ENCODE data around the gene SPA17. TPM values are rescaled to one million over a fixed set of nuclear protein-coding genes. Genes with fewer than 3 reads are reported as not detected.

The SPA17 gene
- total and polyA plus RNA-seq, 2 of the 8 experiments (the other 6 are each of a cell fraction or from before 2014, with no cell fraction given), result 3.7 to 5.2 TPM

DNA sequence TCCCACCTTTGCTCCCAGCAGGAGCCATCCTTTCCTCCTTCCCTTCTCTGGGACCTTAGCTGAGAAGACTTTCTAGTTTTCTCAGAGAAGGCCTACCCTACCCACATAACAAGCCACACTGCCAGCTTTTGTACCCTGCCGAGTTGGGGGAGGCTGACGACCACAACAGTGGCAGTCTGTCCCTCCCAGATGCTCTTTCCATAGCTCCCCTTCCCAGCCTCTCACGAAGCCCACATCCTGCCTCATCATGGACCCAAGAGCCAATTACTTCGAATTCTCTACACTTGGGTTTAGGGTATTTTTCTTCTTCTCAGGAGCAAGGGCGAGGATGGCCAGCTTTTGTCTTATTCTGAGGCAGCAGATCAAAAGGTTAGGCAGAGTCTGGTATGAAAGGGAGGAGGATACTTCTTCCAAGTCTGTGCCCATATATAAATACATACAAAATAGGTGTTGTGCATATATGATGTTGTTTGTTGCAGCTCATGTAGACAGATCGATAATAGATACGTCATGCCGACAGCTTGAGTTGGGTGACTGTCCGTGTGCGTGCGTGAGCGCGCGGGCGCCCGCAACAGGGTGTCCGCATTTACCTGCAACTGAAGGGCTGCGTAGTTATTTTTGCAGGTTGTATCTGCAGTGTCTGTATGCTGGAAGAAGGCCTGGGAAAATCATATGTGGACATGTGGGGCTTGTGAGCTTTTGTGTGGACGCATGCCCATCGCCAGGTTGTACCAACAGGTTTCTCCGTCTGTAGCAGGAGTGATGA lies 65.2 kb downstream of the SPA17 start:
- Histone ChIP-seq H3K79me1 (ENCODE audit: low read depth, low read length) (no peaks in the 10 kb centered on the region), H3K23me2 (ENCODE audit: low read depth, low read length) (peaks cover 9% of the 10 kb centered on the region), H3K27me3 (replicated peaks in 1 of 4; ENCODE audit: control insufficient read depth in 3 of 4, extremely low read depth in 1 of 4, insufficient read depth in 3 of 4, low read length in 3 of 4) (peaks cover 61 to 88% (median 75%) of the 10 kb centered on the region in 4 experiments), H3K23ac (ENCODE audit: insufficient read length) (no peak overlapping the region), H3K9ac (replicated peaks in 1 of 4; ENCODE audit: extremely low read depth in 1 of 4, low read depth in 3 of 4, low read length in 3 of 4) (0 out of 7 replicates have a peak overlapping the region, but pooled peaks of 1 of the 4 experiments have one; percentile 1), H4K91ac (replicated peaks; ENCODE audit: insufficient read length, low read length) (no peak overlapping the region), H3K4ac (replicated peaks; ENCODE audit: insufficient read length, low read depth, low read length) (no peak overlapping the region), H3K27ac (ENCODE audit: low read depth, low read length) (no peak overlapping the region), H2BK15ac (ENCODE audit: low read length) (no peak overlapping the region), H3K4me2 (ENCODE audit: insufficient read depth in 1 of 2, low read depth in 2 of 2, low read length in 2 of 2) (peak overlapping the region; percentile 75 to 97), H2AFZ (ENCODE audit: low read length) (no peak overlapping the region), H3K9me3 (ENCODE audit: insufficient read depth in 2 of 2, low read depth in 1 of 2, low read length in 1 of 2) (no peaks in the 10 kb centered on the region), H4K5ac (ENCODE audit: insufficient read length, low read depth, low read length) (no peak overlapping the region), H2BK20ac (ENCODE audit: low read length) (no peak overlapping the region), H3K36me3 (ENCODE audit: control insufficient read depth in 2 of 4, insufficient read depth in 4 of 4, low read length in 3 of 4) (no peaks in the 10 kb centered on the region), H3K56ac (replicated peaks; ENCODE audit: insufficient read length, low read depth, low read length) (no peak overlapping the region), H4K20me1 (replicated peaks in 1 of 2; ENCODE audit: control insufficient read depth in 1 of 2, insufficient read depth in 2 of 2, low read length in 2 of 2) (peaks cover 10 to 12% of the 10 kb centered on the region in 2 experiments), H2BK12ac (ENCODE audit: low read depth, low read length) (peak overlapping the region; percentile 17; the same call in 1 of the 2 replicates), H2BK5ac (ENCODE audit: low read depth, low read length) (no peak overlapping the region), H4K8ac (ENCODE audit: extremely low read depth, insufficient read depth, low read length) (no peak overlapping the region), H3K18ac (ENCODE audit: extremely low read depth, low read length) (no peak overlapping the region), H2BK120ac (replicated peaks; ENCODE audit: low read depth, low read length) (no peak overlapping the region), H3K79me2 (ENCODE audit: control insufficient read depth in 1 of 2, insufficient read depth in 2 of 2, low read length in 2 of 2) (no peaks in the 10 kb centered on the region), H2AK5ac (ENCODE audit: low read depth, low read length) (0 out of 2 replicates have a peak overlapping the region, but pooled peaks have one; percentile 57), H3K4me1 (replicated peaks in 1 of 4; ENCODE audit: control insufficient read depth in 3 of 4, insufficient read depth in 4 of 4, low read length in 3 of 4) (peaks cover 0 to 15% (median 2%) of the 10 kb centered on the region in 4 experiments; a peak in 4 of 7 replicates), H3K4me3 (ENCODE audit: extremely low read depth in 1 of 4, insufficient read depth in 2 of 4, low read depth in 3 of 4, low read length in 4 of 4) (peak overlapping the region; percentile 40 to 68 (median 62); a peak in 7 of 8 replicates), H3K14ac (ENCODE audit: insufficient read length) (no peak overlapping the region)
- ChIA-PET POLR2A (ENCODE audit: partially characterized antibody) (interaction anchor here (0.6 to 1.5 kb wide), 6 partner anchors 9 to 125 kb away, joined by 3 to 7 read pairs (median 3); no protein-coding TSS in a partner anchor), CTCF (ENCODE audit: partially characterized antibody) (interaction anchor here (0.7 to 21.1 kb wide), 16 partner anchors 13 to 323 kb away, joined by 3 to 382 read pairs (median 6); partner anchors contain the start of genes ESAM, ROBO3 and VSIG2)
- DNase-seq (ENCODE audit: low read depth in 1 of 2, low spot score in 2 of 2) (no peak), FAIRE-seq (no peak)
- WGBS, 2 experiments (ENCODE audit: extremely low coverage in 1 of 2, insufficient coverage in 1 of 2, insufficient read length in 1 of 2, insufficient replicate concordance in 2 of 2, low coverage in 1 of 2, low lambda C conversion rate in 2 of 2, missing lambda C conversion rate in 1 of 2), result 28% methylated on average over 21 of the region's 21 CpGs; no CpG with 5 or more reads in 1 of the 2 experiments
- TF ChIP-seq EGR1 (IDR thresholded peaks at IDR 0.05; ENCODE audit: borderline replicate concordance, low read depth, low read length), result no peak
- TF ChIP-seq CHD1 (IDR thresholded peaks at IDR 0.05; ENCODE audit: low read depth, low read length), result no peak
- no peak for TF ChIP-seq TAF1 (IDR thresholded peaks at IDR 0.05; ENCODE audit: low read depth, low read length)
- no peak for TF ChIP-seq SIN3A (conservative IDR thresholded peaks at IDR 0.05 in 1 of 2, IDR thresholded peaks at IDR 0.05 in 1 of 2; ENCODE audit: low read depth in 1 of 2, low read length in 2 of 2)
- peak; percentile 42 for TF ChIP-seq RNF2 (IDR thresholded peaks at IDR 0.05; ENCODE audit: borderline replicate concordance, low read depth, low read length, missing control alignments, poor library complexity, severe bottlenecking)
- TF ChIP-seq, protein P1, sequence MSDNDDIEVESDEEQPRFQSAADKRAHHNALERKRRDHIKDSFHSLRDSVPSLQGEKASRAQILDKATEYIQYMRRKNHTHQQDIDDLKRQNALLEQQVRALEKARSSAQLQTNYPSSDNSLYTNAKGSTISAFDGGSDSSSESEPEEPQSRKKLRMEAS (IDR thresholded peaks at IDR 0.05), result no peak
- TF ChIP-seq ZNF274 (IDR thresholded peaks at IDR 0.05; ENCODE audit: borderline replicate concordance, extremely low read depth, low read length), result no peak
- TF ChIP-seq GABPA (IDR thresholded peaks at IDR 0.05; ENCODE audit: borderline replicate concordance, insufficient read depth, low read length), result no peak
- TF ChIP-seq JUN (IDR thresholded peaks at IDR 0.05; ENCODE audit: low read depth, low read length), result no peak
- TF ChIP-seq EZH2 (IDR thresholded peaks at IDR 0.05; ENCODE audit: low read depth, low read length, severe bottlenecking), result peak; percentile 56

Data from H1 (cell line).